Stimulated activated CD4-positive, alpha-beta T cell treated with anti-CD3 and anti-CD28 coated beads, Interleukin-4, amount 100 ng/mL, for 4 hours (primary cell): ENCODE data around the gene CTCFL.

Experiments used
- DNase-seq, 2 experiments: peaks; one replicate each; pipeline ENCODE4 v3.0.0-alpha.2; 2020

The CTCFL gene, protein sequence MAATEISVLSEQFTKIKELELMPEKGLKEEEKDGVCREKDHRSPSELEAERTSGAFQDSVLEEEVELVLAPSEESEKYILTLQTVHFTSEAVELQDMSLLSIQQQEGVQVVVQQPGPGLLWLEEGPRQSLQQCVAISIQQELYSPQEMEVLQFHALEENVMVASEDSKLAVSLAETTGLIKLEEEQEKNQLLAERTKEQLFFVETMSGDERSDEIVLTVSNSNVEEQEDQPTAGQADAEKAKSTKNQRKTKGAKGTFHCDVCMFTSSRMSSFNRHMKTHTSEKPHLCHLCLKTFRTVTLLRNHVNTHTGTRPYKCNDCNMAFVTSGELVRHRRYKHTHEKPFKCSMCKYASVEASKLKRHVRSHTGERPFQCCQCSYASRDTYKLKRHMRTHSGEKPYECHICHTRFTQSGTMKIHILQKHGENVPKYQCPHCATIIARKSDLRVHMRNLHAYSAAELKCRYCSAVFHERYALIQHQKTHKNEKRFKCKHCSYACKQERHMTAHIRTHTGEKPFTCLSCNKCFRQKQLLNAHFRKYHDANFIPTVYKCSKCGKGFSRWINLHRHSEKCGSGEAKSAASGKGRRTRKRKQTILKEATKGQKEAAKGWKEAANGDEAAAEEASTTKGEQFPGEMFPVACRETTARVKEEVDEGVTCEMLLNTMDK

DNA sequence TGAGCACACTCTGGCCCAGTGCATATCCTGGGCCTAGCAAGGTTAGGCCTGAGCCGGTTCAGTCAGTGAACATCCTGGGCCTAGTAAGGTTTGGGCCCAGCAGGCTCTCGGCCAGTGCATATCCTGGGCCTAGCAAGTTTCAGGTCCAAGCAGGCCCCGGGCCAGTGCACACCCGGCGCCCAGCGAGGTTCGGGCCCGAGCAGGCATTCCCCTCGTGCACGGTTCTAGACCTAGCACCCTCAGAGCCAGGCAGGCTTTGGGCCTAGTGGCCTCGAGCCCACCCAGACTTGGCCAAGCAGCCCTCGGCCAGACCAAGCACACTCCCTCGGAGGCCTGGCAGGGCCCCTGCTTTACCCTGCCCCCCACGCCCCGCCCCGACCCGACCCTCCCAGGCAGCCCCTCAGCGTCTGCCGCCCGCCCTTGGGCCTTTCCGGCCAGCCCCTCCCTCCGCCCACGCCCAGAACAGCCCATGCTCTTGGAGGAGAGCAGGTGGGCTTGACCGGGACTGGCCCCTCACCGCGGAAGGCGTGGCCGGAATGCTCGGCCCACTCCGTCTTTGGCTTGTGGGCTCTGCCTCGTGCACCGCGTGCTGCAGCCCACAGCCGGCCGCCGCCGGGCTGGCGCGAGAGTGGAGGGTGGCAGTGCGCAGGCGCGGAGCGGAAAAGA lies at the start of gene CTCFL:
TSS of gene CTCFL (minus strand) at position 630 of the 666 bp plus-strand sequence. CDS start 935 bp downstream, outside the sequence.
- no peak for DNase-seq

DNA sequence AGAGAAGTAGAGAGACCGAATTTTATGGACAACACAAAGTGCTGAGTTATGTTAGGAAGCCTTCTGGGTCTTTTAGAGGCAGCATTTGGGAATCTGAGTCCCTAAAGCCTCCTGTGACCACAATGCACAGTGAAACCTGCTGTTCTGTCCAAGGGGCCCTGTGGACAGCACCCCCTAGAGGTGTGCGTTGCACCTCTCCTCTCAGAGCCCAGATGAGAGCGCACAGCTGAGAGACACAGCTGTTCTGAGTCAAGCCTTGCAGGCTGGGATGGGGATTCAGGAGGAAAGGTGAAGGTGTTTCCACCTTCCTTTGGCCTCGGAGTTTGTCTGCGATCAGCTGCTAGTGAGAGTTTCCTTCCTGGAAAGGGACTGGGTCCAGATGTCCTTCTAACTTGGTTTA lies 49.0 kb upstream of the CTCFL start:
- no peak for DNase-seq

- DNase-seq, result no peak
Measured at GRCh38 chr20:57573242-57573641, 48.3 kb upstream of the CTCFL start.

GRCh38 chr20:57571782-57572416 lies 47.0 kb upstream of the CTCFL start:
- DNase-seq, result no peak

DNA sequence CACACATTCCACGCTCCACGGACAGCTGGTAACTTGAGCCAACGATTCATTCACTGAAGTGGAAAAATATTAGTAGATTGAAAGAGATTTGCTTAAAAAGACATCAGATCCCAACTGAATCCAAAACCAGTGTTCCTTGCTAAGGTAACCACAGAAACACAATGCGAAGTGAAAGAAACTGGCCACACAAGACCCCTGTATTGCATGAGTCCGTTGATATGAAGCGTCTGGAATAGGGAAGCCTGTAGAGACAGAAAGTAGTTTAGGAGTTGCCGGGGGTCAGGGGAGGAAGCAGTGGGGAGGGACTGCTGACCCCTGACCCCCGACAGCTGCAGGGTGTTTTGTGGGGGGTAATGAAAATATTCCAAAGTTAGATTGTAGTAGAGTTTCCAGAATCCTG lies 46.0 kb upstream of the CTCFL start:
- DNase-seq, result no peak

GRCh38 chr20:57570145-57570850 lies 45.4 kb upstream of the CTCFL start:
- no peak for DNase-seq

GRCh38 chr20:57568960-57569359 lies 44.0 kb upstream of the CTCFL start:
- DNase-seq, result no peak

DNA sequence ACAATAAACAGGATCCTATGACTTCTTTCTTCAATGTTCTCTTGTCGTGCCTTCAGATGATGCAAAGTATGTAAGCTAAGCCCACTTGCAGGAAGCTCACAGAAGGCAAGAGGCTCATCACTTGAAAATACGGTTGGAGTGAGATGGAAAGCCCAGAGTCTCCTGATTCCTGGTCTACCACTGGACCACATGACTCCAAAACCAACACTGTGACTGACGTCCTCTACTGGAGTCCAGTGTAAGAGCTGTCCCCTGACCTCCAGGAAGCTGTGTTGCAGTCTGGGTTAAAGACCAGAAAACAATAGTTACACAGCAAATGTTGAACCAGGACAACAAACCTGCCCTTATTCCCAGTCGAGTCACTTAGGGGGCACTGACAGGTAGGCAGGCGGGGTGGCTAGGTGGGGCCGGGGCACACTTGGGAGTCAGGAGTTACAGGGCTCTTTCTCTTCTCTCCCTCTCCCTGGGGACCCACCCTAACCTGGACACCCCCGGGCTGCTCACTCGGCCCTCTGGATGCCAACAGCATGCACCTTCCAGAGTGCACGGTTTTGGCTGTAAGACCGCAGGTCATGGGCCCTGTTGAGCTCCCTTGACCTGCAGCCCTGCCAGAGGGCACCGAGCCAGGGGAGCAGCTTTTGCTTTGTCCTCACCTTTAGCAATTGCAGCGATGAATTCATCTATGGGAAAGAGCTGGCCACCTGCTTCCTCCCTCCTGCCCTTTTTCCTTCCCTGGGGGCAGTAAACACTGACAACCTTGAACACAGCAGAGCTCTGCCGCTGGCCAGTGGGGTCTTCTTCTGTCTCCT lies 43.4 kb upstream of the CTCFL start:
- DNase-seq, result no peak

- no peak for DNase-seq
Measured at GRCh38 chr20:57567471-57568079, 42.6 kb upstream of the CTCFL start.

GRCh38 chr20:57566803-57567459 lies 42.0 kb upstream of the CTCFL start:
- no peak for DNase-seq

- no peak for DNase-seq
Measured at GRCh38 chr20:57566399-57566798, 41.5 kb upstream of the CTCFL start.

GRCh38 chr20:57564951-57565642 lies 40.2 kb upstream of the CTCFL start:
- no peak for DNase-seq

- no peak for DNase-seq
Measured at GRCh38 chr20:57564180-57564802, 39.4 kb upstream of the CTCFL start.

- DNase-seq, result no peak
Measured at GRCh38 chr20:57563522-57563921, 38.6 kb upstream of the CTCFL start.

- DNase-seq, result no peak
Measured at GRCh38 chr20:57562541-57563465, 37.9 kb upstream of the CTCFL start.

DNA sequence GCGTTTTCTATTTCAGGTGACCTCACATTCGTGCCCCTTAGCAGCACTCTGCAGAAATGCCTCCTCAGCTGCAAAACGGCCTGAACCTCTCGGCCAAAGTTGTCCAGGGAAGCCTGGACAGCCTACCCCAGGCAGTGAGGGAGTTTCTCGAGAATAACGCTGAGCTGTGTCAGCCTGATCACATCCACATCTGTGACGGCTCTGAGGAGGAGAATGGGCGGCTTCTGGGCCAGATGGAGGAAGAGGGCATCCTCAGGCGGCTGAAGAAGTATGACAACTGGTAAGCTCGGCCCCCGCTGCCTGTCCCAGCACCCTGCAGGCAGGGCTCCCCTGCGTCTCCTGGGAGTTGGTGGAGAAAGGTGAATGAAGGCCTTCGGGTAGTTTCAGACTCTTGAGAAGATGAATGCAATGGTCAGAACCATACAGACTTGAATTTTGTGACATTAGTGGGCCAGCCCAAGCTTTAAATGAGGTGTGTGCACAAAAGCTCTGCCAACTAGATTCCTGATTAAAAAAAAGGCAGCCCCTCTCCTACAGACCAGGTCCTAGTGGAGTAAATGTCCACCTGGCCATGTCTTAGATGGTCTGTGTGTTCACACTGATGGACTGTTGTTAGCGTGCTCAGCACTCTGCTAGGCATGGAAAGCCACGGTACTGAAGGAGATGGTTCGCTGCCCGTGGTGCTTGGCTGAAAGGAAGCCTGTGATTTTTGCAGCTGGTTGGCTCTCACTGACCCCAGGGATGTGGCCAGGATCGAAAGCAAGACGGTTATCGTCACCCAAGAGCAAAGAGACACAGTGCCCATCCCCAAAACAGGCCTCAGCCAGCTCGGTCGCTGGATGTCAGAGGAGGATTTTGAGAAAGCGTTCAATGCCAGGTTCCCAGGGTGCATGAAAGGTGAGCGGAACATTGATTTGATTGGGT lies 36.7 kb upstream of the CTCFL start:
- DNase-seq, result no peak
